Type B pancreatic cell (in vitro differentiated cells): Measurements from ENCODE around the gene PTPRT. TPM values are rescaled to one million over a fixed set of nuclear protein-coding genes. Genes with fewer than 3 reads are reported as not detected.

Source experiments
- DNase-seq: peaks from one replicate; pipeline ENCODE4 v3.0.0; 2021; ENCODE audit warnings: mixed read lengths; ENCODE audit not compliant: unreplicated experiment; ENCODE audit errors: extremely low spot score
- H3K27ac Mint-ChIP-seq: 2 replicates; pipeline ENCODE4 v1.8.0; 2021; ENCODE audit warnings: mild to moderate bottlenecking, mixed read lengths
- H3K27me3 Mint-ChIP-seq: 2 replicates; pipeline ENCODE4 v1.8.0; 2021; ENCODE audit warnings: mixed read lengths
- H3K36me3 Mint-ChIP-seq: 2 replicates; pipeline ENCODE4 v1.8.0; 2021; ENCODE audit warnings: mixed read lengths
- H3K4me1 Mint-ChIP-seq: one replicate; pipeline ENCODE4 v1.8.0; 2021; ENCODE audit warnings: mixed read lengths; ENCODE audit not compliant: unreplicated experiment
- H3K4me3 Mint-ChIP-seq: 2 replicates; pipeline ENCODE4 v1.8.0; 2021; ENCODE audit warnings: mild to moderate bottlenecking, mixed read lengths
- H3K9me3 Mint-ChIP-seq: 2 replicates; pipeline ENCODE4 v1.8.0; 2021; ENCODE audit warnings: mixed read lengths
- total RNA-seq: library from RNA; stranded (reverse); gene quantifications from 2 replicates; pipeline ENCODE4 v1.2.1, GENCODE V29; 2021; ENCODE audit warnings: low replicate concordance
- TF ChIP-seq, protein P1 (sequence below): fragments of 200-600 bp; sonication (generic); conservative IDR thresholded peaks from 2 replicates; pipeline ENCODE4 v1.5.0; 2021; ENCODE audit warnings: antibody characterized with exemption, mild to moderate bottlenecking

The PTPRT gene
- total RNA-seq, 1 donor from 2014 or later = 7.0 TPM

DNA sequence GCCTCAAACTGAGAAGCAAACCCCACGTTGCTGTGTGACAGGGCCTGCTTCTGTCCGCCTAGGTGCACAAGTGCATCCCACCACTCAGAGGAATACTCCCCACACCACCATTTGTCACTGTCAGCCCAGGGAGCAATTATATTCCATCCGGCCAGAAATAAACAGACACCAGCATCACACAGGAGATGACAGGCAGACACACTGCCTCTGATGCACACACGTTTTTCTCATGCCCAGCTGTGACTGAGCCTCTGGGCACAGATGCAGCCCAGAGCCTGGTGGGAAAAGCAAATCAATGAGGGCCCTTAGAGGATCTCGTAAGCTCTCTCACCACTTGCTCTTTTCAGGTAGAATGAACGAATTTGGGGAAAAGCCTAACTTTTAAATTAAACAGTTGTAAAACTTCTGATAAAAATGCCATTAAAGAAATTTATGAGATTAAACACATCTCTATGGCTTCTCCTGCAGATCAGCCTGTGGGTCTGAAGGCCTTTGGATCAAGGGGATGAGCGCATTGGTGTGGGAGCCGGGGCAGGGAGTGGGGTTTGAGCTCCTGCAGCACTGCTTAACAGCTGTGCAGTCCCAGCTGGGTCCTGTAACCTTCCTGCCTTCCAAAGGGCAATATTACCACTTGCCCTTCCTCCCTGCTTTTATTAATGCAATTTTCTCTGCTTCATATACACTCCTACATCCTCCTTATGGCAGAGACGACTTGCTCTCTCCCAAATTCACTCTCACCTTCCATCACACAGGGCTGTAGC, 624.3 kb downstream of the PTPRT start:
- Mint-ChIP-seq H3K36me3 (no peaks in the 10 kb centered on the region), H3K27ac (no peak overlapping the region), H3K9me3 (peaks cover 6% of the 10 kb centered on the region), H3K27me3 (peaks cover 8% of the 10 kb centered on the region), H3K4me3 (no peak overlapping the region), H3K4me1 (no peaks in the 10 kb centered on the region)
- TF ChIP-seq, protein P1, sequence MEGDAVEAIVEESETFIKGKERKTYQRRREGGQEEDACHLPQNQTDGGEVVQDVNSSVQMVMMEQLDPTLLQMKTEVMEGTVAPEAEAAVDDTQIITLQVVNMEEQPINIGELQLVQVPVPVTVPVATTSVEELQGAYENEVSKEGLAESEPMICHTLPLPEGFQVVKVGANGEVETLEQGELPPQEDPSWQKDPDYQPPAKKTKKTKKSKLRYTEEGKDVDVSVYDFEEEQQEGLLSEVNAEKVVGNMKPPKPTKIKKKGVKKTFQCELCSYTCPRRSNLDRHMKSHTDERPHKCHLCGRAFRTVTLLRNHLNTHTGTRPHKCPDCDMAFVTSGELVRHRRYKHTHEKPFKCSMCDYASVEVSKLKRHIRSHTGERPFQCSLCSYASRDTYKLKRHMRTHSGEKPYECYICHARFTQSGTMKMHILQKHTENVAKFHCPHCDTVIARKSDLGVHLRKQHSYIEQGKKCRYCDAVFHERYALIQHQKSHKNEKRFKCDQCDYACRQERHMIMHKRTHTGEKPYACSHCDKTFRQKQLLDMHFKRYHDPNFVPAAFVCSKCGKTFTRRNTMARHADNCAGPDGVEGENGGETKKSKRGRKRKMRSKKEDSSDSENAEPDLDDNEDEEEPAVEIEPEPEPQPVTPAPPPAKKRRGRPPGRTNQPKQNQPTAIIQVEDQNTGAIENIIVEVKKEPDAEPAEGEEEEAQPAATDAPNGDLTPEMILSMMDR = no peak
- DNase-seq = no peak

DNA sequence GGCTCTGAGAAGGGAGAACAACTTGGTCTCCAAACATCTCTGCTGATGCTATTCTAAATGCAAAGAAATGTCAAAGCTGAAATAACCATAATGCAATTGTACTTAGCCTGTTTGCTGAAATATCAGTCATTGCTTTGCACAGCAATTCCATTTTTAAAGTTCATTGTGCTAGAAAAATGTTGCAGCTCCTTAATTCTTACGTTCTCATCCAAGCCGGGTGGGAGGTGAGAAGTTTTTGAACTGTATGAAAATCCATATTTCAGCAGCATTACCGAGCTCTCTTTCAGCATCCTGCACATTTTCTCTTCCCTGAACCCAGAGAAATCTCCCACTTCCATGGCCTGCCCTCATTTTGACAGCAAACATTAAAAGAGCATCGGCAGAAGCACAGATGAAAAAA, 630.0 kb downstream of the PTPRT start:
- Mint-ChIP-seq H3K27ac (no peak overlapping the region), H3K4me1 (no peaks in the 10 kb centered on the region), H3K9me3 (no peaks in the 10 kb centered on the region), H3K27me3 (peaks cover 16% of the 10 kb centered on the region), H3K36me3 (no peaks in the 10 kb centered on the region), H3K4me3 (no peak overlapping the region)
- no peak for DNase-seq
- TF ChIP-seq, protein P1 = no peak

DNA sequence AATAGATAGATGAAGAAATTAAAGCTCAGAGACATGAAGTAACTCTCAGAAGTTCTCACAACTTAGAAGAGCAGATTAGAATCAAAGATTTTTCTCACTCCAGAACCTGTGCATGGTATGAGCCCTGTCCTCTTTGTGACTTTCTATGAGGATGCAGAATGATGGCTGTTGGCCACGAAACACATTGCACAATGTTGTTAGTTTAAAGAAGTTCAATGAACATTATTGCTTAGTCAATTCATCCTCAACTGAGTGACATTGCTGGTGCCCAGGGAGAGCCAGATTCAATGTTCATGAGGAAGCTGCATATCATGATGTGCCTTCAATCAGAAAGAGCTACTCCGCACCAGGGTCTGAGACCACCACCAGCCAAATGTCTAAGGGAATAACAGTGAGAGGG, 633.1 kb downstream of the PTPRT start:
- DNase-seq = no peak
- Mint-ChIP-seq H3K4me1 (no peaks in the 10 kb centered on the region), H3K9me3 (no peaks in the 10 kb centered on the region), H3K27me3 (peaks cover 18% of the 10 kb centered on the region), H3K4me3 (no peak overlapping the region), H3K36me3 (no peaks in the 10 kb centered on the region), H3K27ac (no peak overlapping the region)
- TF ChIP-seq, protein P1 = no peak

DNA sequence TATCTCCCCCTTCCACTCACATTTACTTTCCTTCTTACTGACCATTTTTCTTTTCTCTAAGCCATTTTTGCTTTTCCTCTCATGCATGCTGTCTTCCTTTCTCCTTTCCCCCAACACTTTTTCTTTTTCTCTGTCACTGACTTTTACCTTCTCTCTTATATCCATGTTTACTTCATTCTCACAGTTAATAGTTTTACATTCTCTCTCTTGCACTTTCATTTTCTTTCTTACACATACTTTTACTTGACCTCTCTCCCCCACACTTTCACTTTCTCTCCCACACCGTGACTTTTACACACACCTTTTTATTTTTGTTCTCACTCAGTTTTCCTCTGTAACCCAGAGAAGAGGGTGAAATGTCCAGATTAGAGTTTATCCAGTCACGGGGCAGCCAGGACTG, 636.3 kb downstream of the PTPRT start:
- Mint-ChIP-seq H3K9me3 (no peaks in the 10 kb centered on the region), H3K27me3 (peaks cover 23% of the 10 kb centered on the region), H3K4me1 (no peaks in the 10 kb centered on the region), H3K36me3 (no peaks in the 10 kb centered on the region), H3K27ac (no peak overlapping the region), H3K4me3 (no peak overlapping the region)
- TF ChIP-seq, protein P1 = no peak
- DNase-seq = no peak

DNA sequence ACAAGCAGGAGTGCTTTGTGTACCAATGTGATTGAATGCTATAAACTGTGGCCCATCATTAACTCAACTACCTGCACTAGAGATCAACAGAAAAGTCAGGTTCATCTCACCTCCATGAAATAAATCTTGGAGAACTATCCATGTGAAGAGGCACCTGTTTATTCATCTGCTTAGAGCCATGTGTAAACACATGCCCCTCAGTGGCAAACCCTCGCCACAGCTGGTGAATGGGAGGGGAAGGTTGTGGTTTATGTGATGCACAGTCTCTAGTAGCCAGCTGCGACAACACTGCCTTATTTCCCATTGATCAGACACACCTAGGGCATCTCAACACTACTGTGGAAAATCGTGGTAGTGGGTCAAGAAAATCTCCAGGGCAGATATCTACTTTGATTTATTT, 640.2 kb downstream of the PTPRT start:
- H3K4me1 Mint-ChIP-seq = no peaks in the 10 kb centered on the region
- peaks cover 16% of the 10 kb centered on the region for H3K27me3 Mint-ChIP-seq
- no peak overlapping the region for H3K27ac Mint-ChIP-seq
- no peaks in the 10 kb centered on the region for H3K9me3 Mint-ChIP-seq
- H3K36me3 Mint-ChIP-seq = no peaks in the 10 kb centered on the region
- TF ChIP-seq, protein P1 = no peak
- no peak overlapping the region for H3K4me3 Mint-ChIP-seq
- no peak for DNase-seq
